KMS-11 (cell line): ENCODE results near the gene DSCAML1.

ENCODE experiments used
- H2AFZ ChIP-seq: fragments of 200-600 bp; sonication (generic); 2 replicates; pipeline ENCODE4 v1.6.1; 2016; ENCODE audit warnings: antibody characterized with exemption, mixed run types, low read depth
- H3K27ac ChIP-seq: fragments of 200-600 bp; sonication (generic); 2 replicates; pipeline ENCODE4 v1.6.1; 2016; ENCODE audit warnings: mild to moderate bottlenecking, mixed run types
- H3K27me3 ChIP-seq: fragments of 200-600 bp; sonication (generic); 2 replicates; pipeline ENCODE4 v1.6.1; 2017; ENCODE audit warnings: mild to moderate bottlenecking, low read depth, mixed run types, moderate library complexity; ENCODE audit not compliant: insufficient read depth
- H3K36me3 ChIP-seq: fragments of 200-600 bp; sonication (generic); 2 replicates; pipeline ENCODE4 v1.6.1; 2017; ENCODE audit warnings: mild to moderate bottlenecking, mixed run types; ENCODE audit not compliant: insufficient read depth
- H3K4me1 ChIP-seq: fragments of 200-600 bp; sonication (generic); 2 replicates; pipeline ENCODE4 v1.6.1; 2016; ENCODE audit warnings: mild to moderate bottlenecking, low read depth, mixed run types; ENCODE audit not compliant: poor library complexity, severe bottlenecking
- H3K4me2 ChIP-seq: fragments of 200-600 bp; sonication (generic); 2 replicates; pipeline ENCODE4 v1.7.0; 2016; ENCODE audit warnings: mild to moderate bottlenecking, mixed run types
- H3K4me3 ChIP-seq: fragments of 200-600 bp; sonication (generic); IDR thresholded peaks from 2 replicates; pipeline ENCODE4 v1.6.1; 2017; ENCODE audit warnings: low read depth, low read length, mixed read lengths; ENCODE audit not compliant: insufficient read depth
- H3K79me2 ChIP-seq: fragments of 200-600 bp; sonication (generic); 2 replicates; pipeline ENCODE4 v1.6.1; 2016; ENCODE audit warnings: low read depth, mixed run types; ENCODE audit not compliant: insufficient read depth
- H3K9ac ChIP-seq: fragments of 200-600 bp; sonication (generic); 2 replicates; pipeline ENCODE4 v1.6.1; 2016; ENCODE audit warnings: mild to moderate bottlenecking, mixed run types
- H4K20me1 ChIP-seq: fragments of 200-600 bp; sonication (generic); 2 replicates; pipeline ENCODE4 v1.6.1; 2016; ENCODE audit warnings: mild to moderate bottlenecking, mixed run types; ENCODE audit not compliant: insufficient read depth
- CTCF ChIP-seq: fragments of 200-600 bp; sonication (generic); conservative IDR thresholded peaks from 2 replicates; pipeline ENCODE4 v1.6.1; 2017; ENCODE audit warnings: low read depth, mild to moderate bottlenecking, antibody characterized with exemption, low read length, moderate library complexity, mixed read lengths

The DSCAML1 gene

GRCh38 chr11:117626576-117626975, 170.4 kb downstream of the DSCAML1 start:
- H4K20me1 ChIP-seq, result no peaks in the 10 kb centered on the region
- no peaks in the 10 kb centered on the region for H3K79me2 ChIP-seq
- no peak overlapping the region for H2AFZ ChIP-seq
- H3K27me3 ChIP-seq, result no peaks in the 10 kb centered on the region
- no peak overlapping the region for H3K9ac ChIP-seq
- no peaks in the 10 kb centered on the region for H3K4me1 ChIP-seq
- no peaks in the 10 kb centered on the region for H3K36me3 ChIP-seq
- H3K4me3 ChIP-seq, result no peak overlapping the region
- H3K27ac ChIP-seq, result no peak overlapping the region
- no peak for TF ChIP-seq CTCF
- no peak overlapping the region for H3K4me2 ChIP-seq

DNA sequence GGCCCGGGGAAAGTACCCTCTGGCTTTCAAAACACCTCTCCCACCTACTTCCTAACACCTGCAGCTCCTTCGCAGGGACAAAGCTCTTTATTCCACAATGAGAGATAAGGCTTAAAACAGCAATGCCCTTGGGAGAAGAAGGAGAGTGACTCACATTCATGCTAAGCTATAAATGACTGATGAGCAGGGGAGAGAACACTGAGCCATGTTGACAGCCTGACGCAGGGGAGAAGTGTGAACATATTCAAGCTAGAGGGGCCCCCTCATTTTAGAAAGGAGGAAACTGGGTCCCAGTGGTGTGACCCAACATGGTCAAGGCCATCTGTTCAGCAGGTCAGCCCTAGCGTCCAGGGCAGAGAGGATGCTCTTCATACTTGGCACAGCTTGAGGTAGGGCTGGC, 171.8 kb downstream of the DSCAML1 start:
- H3K79me2 ChIP-seq, result no peaks in the 10 kb centered on the region
- no peak overlapping the region for H3K27ac ChIP-seq
- H3K4me1 ChIP-seq, result no peaks in the 10 kb centered on the region
- no peak overlapping the region for H3K4me2 ChIP-seq
- no peak overlapping the region for H3K9ac ChIP-seq
- no peak overlapping the region for H2AFZ ChIP-seq
- H4K20me1 ChIP-seq, result no peaks in the 10 kb centered on the region
- no peak for TF ChIP-seq CTCF
- no peaks in the 10 kb centered on the region for H3K27me3 ChIP-seq
- no peaks in the 10 kb centered on the region for H3K36me3 ChIP-seq
- H3K4me3 ChIP-seq, result no peak overlapping the region

GRCh38 chr11:117623831-117624271, 173.2 kb downstream of the DSCAML1 start:
- no peaks in the 10 kb centered on the region for H3K4me1 ChIP-seq
- no peak overlapping the region for H3K27ac ChIP-seq
- TF ChIP-seq CTCF, result no peak
- H4K20me1 ChIP-seq, result no peaks in the 10 kb centered on the region
- no peak overlapping the region for H3K4me3 ChIP-seq
- no peaks in the 10 kb centered on the region for H3K27me3 ChIP-seq
- no peak overlapping the region for H3K9ac ChIP-seq
- no peaks in the 10 kb centered on the region for H3K79me2 ChIP-seq
- no peak overlapping the region for H2AFZ ChIP-seq
- no peak overlapping the region for H3K4me2 ChIP-seq
- H3K36me3 ChIP-seq, result no peaks in the 10 kb centered on the region

DNA sequence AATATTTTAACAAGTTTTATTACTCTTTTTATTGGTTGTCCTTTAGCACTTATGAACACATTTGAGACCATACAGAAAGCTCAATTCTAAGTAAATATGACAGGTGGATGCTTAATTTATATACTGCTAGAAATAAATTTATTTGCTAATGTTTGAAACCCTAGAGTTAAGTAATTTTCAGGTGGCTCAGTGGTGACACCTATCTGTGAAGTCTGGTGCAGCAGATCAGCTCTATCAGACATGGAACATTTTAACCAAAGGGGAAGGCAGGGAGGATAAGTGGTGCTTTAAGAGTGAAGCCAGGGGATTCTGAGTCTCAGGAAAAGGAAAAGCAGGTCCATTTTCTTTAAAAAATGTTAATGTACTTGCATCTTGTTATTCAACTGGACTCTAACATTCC, 175.8 kb downstream of the DSCAML1 start:
- no peak overlapping the region for H3K9ac ChIP-seq
- H3K27me3 ChIP-seq, result no peaks in the 10 kb centered on the region
- no peak overlapping the region for H2AFZ ChIP-seq
- H3K4me3 ChIP-seq, result no peak overlapping the region
- H3K4me1 ChIP-seq, result no peaks in the 10 kb centered on the region
- H3K36me3 ChIP-seq, result no peaks in the 10 kb centered on the region
- no peaks in the 10 kb centered on the region for H3K79me2 ChIP-seq
- H4K20me1 ChIP-seq, result no peaks in the 10 kb centered on the region
- peak; percentile 59 for TF ChIP-seq CTCF
- no peak overlapping the region for H3K27ac ChIP-seq
- H3K4me2 ChIP-seq, result no peak overlapping the region
